ENCODE measurements around the gene TNS3.

TNS3 gene

DNA sequence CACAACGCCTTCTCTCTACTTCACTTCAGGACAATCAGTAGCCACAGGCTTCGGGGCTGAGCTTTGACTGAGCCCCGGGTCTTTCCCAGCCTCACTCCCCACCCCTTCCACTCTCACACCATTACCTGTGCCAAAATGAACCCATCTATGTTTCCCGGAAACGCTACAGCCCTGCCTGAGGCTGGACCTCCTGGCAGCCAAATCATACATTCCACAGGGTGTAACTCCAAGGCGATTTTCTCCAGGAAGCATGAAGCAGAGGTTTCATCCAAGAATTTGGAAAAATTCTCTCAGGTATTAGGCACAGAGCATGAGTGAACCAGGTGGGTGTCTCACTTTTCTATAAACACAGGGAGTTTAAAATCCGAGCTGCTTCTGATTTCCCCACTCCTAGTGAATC, 286.3 kb downstream of the TNS3 start:
- TF ChIP-seq, protein P1, sequence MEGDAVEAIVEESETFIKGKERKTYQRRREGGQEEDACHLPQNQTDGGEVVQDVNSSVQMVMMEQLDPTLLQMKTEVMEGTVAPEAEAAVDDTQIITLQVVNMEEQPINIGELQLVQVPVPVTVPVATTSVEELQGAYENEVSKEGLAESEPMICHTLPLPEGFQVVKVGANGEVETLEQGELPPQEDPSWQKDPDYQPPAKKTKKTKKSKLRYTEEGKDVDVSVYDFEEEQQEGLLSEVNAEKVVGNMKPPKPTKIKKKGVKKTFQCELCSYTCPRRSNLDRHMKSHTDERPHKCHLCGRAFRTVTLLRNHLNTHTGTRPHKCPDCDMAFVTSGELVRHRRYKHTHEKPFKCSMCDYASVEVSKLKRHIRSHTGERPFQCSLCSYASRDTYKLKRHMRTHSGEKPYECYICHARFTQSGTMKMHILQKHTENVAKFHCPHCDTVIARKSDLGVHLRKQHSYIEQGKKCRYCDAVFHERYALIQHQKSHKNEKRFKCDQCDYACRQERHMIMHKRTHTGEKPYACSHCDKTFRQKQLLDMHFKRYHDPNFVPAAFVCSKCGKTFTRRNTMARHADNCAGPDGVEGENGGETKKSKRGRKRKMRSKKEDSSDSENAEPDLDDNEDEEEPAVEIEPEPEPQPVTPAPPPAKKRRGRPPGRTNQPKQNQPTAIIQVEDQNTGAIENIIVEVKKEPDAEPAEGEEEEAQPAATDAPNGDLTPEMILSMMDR (IDR thresholded peaks at IDR 0.05; ENCODE audit: low read depth, low read length): no peak
- H3K4me3 ChIP-seq (ENCODE audit: low read depth, low read length): no peak overlapping the region

DNA sequence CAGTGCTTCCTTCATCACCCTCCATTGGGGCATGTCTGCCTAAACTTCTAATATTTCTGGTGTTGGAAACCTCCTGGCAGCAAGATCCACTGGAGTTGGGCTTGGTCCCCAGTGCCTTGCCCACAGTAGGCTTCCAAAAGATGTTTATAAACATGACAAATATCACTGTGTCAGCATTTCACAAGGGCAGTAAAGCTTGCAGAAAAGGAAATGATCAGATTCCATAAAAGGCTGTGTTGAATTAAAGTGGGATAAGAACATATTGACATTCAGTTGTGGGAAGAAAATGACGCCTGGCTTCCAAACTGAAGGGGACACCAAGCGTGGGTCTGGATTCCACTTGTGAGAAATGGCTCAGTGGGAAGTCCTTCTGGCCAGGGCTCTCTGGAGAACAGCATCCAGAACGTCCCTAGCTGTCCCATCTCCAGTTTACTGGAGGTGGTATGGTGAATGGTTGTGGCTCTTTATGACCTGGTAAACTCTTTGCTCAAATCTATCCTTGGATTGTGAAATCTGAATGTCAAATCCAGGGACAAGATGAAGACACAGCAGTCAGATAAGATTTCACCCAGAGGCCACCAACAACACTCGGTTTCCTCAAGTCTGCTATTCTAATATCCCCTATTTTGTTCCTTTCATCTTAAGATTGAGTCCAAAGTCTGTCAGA, 287.2 kb downstream of the TNS3 start:
- TF ChIP-seq, protein P1 (IDR thresholded peaks at IDR 0.05; ENCODE audit: low read depth, low read length): no peak
- H3K4me3 ChIP-seq (ENCODE audit: low read depth, low read length): no peak overlapping the region

DNA sequence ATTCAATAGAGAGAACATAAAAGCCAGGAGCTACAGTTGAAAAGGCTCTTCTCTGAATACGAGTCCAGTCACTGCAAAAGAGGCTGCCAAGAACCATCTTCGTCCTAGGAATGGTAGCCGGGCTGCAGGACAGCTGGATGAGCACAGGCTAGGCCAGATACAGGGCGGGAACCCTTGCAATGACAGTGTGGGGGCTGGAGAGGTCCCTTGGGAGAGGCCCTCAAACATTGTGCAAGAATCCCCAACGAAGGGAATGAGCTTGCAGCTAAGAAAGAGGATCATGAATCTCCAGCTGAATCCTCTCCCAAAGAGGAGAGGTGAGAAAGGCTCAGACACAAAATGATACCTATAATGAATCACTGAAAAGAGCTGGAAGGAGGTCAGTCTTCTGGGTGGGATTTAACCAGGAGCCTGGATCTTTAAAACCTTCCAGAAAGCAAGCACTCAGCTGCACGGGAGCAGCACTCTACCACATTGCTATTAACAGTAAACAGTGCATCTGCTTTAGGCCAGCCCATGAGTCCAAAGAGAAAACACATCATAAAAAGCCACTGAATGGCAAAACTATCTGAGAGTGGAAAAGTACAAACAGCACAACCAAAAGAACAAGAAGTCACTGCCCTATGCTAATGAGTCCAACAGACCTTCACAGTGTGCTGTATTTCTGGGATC, 287.9 kb downstream of the TNS3 start:
- TF ChIP-seq, protein P1 (IDR thresholded peaks at IDR 0.05; ENCODE audit: low read depth, low read length): no peak

DNA sequence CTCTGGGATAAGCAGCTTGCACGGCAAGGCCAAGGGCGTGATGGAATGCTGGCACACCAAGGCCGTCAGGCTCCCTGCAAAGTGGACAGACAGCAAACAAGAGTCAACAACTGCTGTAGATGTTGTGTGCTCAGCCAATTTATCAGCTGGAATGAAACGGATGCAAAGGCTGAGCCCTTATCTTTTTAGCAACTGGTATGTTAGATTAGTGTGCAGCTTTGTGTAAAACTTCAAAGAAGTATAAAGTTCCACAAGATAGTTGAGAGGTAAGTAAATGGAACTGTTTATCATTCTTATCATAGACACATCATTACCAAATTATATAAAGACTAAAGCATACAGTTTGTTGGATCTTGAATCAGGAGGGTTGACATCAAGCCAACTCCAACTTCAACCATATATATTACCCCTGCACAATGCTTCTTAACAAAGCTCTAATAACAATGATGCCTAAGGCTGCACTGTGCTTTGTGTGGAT, 289.0 kb downstream of the TNS3 start:
- TF ChIP-seq, protein P1 (IDR thresholded peaks at IDR 0.05; ENCODE audit: low read depth, low read length): no peak

More for the DNA sequence above, 287.9 kb downstream of the TNS3 start:
- no peak overlapping the region for H3K4me3 ChIP-seq (ENCODE audit: low read depth, low read length)

DNA sequence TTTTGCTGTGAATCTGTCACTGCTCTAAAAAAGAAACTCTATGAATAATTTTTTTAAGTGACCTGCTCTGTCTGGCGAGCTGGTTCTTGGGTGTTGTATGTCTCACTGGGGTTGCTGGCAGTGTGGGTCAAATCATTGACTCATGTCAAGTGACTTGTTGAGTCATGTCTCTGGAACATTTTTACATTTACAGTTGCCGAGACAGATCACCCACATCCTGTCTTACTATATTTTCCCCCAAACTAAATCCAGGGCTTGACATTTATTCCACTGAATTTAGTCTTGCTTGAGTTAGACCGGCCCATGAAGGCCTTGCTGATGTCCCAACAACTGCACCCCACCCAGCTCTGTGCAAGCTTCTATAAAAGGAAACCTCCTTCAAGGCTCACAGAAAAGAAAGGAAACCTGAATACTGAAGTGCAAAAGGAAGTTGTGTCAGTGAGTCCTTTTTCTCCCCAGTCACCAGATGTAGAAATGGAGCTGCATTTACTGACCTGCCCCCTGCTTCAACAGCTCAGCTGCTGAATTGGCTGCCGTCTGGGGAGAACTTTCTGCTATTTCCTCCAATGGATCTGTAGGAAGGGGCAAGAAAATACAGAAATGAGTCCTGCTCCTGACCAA, 290.3 kb downstream of the TNS3 start:
- TF ChIP-seq, protein P1 (IDR thresholded peaks at IDR 0.05; ENCODE audit: low read depth, low read length): no peak
- H3K4me3 ChIP-seq (ENCODE audit: low read depth, low read length): no peak overlapping the region

More for the DNA sequence above, 289.0 kb downstream of the TNS3 start:
- H3K4me3 ChIP-seq (ENCODE audit: low read depth, low read length): no peak overlapping the region

DNA sequence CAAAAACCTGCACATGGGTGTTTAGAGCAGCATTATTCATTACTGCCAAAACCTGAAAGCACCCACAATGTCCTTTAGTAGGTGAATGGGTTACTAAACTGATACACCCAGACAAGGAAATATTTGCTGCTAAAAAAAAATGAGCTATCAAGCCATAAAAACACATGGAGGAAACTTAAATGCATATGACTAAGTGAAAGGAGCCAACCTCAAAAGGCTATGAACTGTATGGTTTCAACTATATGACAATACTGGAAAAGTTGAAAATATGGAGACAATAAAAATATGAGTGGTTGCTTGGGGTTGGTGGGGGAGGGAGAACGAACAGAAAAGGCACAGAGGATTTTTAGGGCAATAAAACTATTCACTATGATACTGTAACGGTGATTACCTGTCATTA, 291.0 kb downstream of the TNS3 start:
- TF ChIP-seq, protein P1 (IDR thresholded peaks at IDR 0.05; ENCODE audit: low read depth, low read length): no peak

DNA sequence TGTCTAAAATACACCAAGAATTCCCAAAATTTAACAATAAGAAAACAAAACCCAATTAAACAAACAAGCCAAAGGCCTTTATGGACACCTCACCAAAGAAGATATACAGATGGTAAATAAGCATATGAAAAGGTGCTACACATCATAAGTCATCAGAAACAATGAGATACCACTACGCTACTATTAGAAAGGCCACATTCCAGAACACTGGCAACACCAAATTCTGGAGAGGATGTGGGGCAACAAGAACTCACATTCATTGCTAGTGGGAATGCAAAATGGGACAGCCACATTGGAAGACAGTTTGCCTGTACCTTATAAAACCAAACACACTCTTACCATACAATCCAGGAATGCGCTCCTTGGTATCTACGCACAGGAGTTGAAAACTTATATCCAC, 291.4 kb downstream of the TNS3 start:
- no peak overlapping the region for H3K4me3 ChIP-seq (ENCODE audit: low read depth, low read length)
- TF ChIP-seq, protein P1 (IDR thresholded peaks at IDR 0.05; ENCODE audit: low read depth, low read length): no peak

More for the DNA sequence above, 291.0 kb downstream of the TNS3 start:
- no peak overlapping the region for H3K4me3 ChIP-seq (ENCODE audit: low read depth, low read length)

All from WI38 (cell line).